Mesodermal cell (in vitro differentiated cells): ENCODE results near the gene ARMC7.

Source experiments
- H3K27ac ChIP-seq: 2 replicates; pipeline ENCODE4 v1.7.0; 2013; ENCODE audit warnings: mild to moderate bottlenecking, low read depth, low read length, moderate library complexity; ENCODE audit not compliant: severe bottlenecking
- H3K36me3 ChIP-seq: 2 replicates; pipeline ENCODE4 v1.7.1; 2013; ENCODE audit warnings: mild to moderate bottlenecking, low read length, moderate library complexity; ENCODE audit not compliant: control insufficient read depth, insufficient read depth
- H3K4me1 ChIP-seq: one replicate; pipeline ENCODE4 v1.7.1; 2013; ENCODE audit warnings: mild to moderate bottlenecking, low read length; ENCODE audit not compliant: insufficient read depth, control insufficient read depth, poor library complexity, severe bottlenecking
- H3K4me3 ChIP-seq: 2 replicates; pipeline ENCODE4 v1.7.0; 2013; ENCODE audit warnings: low read length, control low read depth, mild to moderate bottlenecking; ENCODE audit not compliant: insufficient read depth, poor library complexity, severe bottlenecking; ENCODE audit errors: extremely low read depth
- H3K9me3 ChIP-seq: 2 replicates; pipeline ENCODE4 v1.7.1; 2013; ENCODE audit warnings: mild to moderate bottlenecking, low read length, moderate library complexity; ENCODE audit not compliant: control insufficient read depth
- WGBS, 2 experiments: methylation state at CpG; one replicate each; pipeline ENCODE4 v1.1.5; 2013; ENCODE audit warnings: missing lambda C conversion rate in 2 of 2; ENCODE audit not compliant: insufficient coverage in 2 of 2; 5-methylcytosine and 5-hydroxymethylcytosine counted together

The ARMC7 gene

DNA sequence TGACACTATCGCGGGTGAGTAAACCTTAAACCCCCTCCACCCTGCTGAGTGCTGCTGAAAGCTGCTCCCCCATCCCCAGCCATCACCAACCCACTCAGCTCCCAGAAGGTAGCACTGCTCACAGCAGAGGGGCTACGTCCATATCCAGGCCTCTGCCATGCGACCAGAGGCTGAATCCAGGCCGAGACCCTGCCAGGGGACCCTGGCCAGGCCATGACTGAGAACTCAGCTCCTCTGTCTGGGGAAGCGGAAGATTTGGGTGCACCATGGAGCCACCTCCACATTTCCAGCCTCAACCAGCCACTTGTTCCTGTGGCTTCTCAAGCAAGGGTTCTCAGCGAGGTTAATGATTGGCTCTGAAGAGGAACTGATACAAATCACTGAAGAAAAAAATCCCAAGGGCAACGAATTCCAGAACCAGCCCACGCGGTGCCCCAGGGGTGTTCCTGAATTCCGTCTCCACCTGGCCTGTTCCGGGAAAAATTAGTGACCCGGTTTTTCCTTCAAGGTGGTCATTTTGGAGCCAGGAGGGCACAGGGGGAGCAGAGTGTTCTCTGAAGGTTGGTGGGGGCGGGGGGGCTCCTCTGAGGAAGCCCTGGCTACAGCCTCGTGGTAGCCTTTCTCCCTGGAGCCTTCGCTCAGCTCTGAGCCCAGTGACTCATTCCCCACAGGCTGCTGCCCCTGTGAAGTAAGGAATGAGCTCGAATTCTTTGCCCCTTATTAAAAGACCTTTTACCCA is 31.3 kb upstream of the ARMC7 start:
- H3K4me1 ChIP-seq: peaks cover 21% of the 10 kb centered on the region
- no peaks in the 10 kb centered on the region for H3K36me3 ChIP-seq
- peak overlapping the region; percentile 76 for H3K27ac ChIP-seq
- WGBS, 2 experiments: 63 to 80% methylated on average over 9 to 12 of the region's 17 CpGs
- H3K9me3 ChIP-seq: no peaks in the 10 kb centered on the region
- H3K4me3 ChIP-seq: no peak overlapping the region

DNA sequence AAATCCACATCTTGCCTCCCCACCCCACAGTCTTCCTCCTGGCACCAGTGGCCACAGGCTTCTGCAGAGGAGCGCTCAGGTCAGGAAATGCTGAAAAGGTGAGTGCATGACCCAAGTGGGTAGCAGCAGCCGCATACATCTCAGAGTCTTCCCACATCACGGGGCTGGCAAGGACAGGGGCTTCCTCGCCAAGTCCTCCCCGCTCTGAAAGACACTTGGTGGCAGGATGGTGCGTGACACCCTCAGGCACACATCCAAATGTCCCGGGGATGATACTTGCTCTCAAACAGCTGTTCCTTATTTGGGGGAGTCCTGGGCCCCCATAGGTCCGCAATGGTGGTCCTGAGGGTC is 30.8 kb upstream of the ARMC7 start:
- Histone ChIP-seq H3K4me1 (peaks cover 24% of the 10 kb centered on the region), H3K9me3 (no peaks in the 10 kb centered on the region), H3K27ac (peak overlapping the region; percentile 76), H3K36me3 (no peaks in the 10 kb centered on the region), H3K4me3 (no peak overlapping the region)
- WGBS, 2 experiments: 85 to 86% methylated on average over 7 of the region's 8 CpGs

DNA sequence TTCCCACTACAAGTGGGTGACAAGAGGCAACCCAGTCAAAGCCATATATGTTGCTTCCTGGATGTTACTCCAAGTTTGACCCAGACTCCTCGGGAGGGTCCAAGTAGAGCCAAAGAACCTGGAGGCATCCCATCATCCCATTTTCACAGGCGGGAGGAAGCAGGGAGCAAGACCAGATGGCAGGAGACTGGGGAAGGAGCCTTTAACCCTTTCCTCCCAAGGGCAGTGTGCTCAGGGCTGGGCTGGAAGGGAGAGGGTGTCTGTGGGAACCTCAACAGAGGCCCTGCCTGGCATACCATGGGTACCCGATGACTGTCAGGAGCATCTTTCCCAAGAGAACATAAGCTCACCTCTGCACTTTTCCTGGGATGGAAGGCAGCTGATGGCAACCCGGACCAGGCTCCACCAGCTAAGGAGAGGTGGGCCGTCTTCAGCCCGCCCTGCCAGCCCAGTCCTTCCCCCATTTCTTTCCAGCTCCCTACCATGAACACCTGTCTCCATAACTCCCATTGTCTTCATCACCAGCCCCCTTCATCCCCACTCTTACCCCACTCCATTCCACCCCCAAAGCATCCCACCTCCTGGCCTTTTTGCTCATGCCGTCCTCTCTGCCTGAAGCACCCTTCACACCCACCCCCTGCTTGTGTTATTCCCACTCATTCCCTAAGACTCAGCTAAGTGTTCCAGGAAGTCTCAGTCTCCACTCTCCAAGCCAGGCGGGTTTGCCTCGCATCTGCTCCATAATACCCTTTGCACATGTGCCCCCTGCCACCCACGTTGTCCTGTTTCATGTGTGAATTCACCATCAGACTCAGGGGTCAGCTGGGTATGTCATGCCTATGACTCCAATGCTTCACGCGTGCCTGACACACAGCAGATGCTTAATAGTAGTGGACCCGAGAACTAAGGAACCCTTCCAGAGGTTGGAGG is 27.9 kb upstream of the ARMC7 start:
- no peak overlapping the region for H3K4me3 ChIP-seq
- peaks cover 25% of the 10 kb centered on the region for H3K4me1 ChIP-seq
- no peak overlapping the region for H3K27ac ChIP-seq
- no peaks in the 10 kb centered on the region for H3K36me3 ChIP-seq
- 85 to 93% methylated on average over 11 to 13 of the region's 13 CpGs for WGBS, 2 experiments
- H3K9me3 ChIP-seq: no peaks in the 10 kb centered on the region

DNA sequence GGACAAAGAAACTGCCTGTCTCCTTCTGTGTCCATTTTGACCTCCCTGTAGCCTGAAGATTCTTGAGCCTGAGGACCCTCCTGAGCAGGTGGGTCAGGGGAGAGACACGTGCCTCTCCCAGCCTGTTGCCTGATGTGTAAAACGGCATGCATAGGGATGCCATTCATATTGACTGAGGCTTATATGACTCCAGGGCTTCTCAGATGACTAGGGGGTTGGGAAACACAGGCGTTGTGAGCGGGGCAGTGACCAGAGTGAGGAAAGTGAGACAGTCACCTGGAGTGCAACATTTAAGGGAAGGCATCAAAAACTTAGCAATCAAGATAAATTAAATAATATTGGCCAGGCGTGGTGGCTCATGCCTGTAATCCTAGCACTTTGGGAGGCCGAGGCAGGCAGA is 27.1 kb upstream of the ARMC7 start:
- 58 to 85% methylated on average over 3 to 4 of the region's 6 CpGs for WGBS, 2 experiments
- peaks cover 24% of the 10 kb centered on the region for H3K4me1 ChIP-seq
- no peaks in the 10 kb centered on the region for H3K9me3 ChIP-seq
- no peaks in the 10 kb centered on the region for H3K36me3 ChIP-seq
- no peak overlapping the region for H3K27ac ChIP-seq
- H3K4me3 ChIP-seq: no peak overlapping the region

DNA sequence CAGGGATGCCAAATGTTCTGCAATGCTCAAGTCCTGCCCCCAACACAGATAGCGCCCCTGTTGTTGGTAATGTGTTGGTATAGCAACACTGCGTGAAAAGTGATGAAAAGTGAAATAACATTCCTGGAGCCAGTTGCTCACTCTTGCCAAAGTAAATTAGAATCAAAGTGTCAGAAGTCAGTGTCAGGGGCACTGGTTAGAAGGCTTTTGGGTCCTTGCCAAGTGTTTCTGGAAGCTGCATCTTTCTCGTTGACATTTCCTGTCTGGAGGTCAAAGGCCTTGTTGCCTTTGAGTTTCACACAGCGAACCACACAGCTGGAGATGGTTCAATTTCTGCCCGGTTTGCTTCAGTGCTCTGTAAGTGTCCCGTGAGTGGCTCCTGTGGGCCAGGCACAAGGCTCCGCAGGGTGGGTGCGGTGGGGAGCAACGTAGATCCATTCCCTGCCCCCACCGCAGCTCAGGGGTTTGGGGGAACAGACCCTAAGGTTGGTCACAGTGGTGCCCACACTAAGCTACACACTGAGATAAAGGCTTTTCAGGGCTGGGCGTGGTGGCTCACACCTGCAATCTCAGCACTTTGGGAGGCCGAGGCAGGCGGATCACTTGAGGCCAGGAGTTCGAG is 25.6 kb upstream of the ARMC7 start:
- Histone ChIP-seq H3K4me1 (peaks cover 18% of the 10 kb centered on the region), H3K36me3 (no peaks in the 10 kb centered on the region), H3K9me3 (no peaks in the 10 kb centered on the region), H3K4me3 (no peak overlapping the region), H3K27ac (peak overlapping the region; percentile 41)
- 72 to 78% methylated on average over 10 to 14 of the region's 14 CpGs for WGBS, 2 experiments

DNA sequence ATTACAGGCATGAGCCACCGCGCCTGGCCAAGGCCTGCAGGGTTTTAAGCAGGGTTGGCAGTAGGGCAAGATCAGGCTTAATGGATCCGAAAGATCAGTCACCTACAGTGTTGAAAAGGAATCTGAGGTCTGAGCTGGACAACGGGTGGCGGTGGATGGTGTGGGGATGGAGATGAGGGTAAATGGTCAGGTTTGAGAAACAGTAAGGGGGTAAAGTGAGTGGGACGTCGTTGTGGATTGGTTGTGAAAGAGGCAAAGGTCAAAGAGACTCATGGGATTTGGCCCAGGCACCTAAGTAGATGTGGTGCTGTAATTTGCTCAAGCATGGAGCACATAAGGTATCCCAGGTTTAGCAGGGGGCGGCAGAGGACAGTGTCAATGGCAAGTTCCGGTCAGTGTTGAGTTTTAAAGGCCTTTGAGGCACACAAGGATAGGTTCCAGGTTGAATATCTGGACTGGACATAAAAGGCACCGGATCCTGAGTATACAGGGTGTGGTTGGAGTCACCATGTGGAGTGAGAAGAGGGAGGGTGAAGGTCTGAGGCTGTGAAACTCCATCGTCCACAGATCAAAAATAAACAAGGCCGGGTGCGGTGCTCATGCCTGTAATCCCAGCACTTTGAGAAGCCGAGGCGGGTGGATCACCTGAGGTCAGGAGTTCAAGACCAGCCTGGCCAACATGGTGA is 23.1 kb upstream of the ARMC7 start:
- WGBS, 2 experiments: 79 to 87% methylated on average over 13 to 14 of the region's 15 CpGs
- Histone ChIP-seq H3K36me3 (no peaks in the 10 kb centered on the region), H3K27ac (peak overlapping the region; percentile 87), H3K4me3 (no peak overlapping the region), H3K4me1 (peaks cover 20% of the 10 kb centered on the region), H3K9me3 (no peaks in the 10 kb centered on the region)

DNA sequence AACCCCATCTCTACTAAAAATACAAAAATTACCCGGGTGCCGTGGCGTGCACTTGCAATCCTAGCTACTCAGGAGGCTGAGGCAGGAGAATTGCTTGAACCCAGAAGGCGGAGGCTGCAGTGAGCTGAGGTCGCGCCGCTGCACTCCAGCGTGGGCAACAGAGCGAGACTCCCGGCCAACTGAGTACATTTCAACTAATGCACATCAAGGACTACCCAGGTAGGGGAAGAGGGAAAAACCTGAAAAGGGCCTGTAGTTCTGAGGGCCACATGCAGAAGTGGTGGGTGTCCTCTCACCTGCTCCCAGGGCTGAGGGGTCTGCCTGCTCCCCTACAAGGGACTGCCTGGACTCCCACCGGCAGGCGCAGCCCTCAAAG is 22.6 kb upstream of the ARMC7 start:
- Histone ChIP-seq H3K4me3 (peak overlapping the region; percentile 62), H3K36me3 (no peaks in the 10 kb centered on the region), H3K9me3 (no peaks in the 10 kb centered on the region), H3K27ac (peak overlapping the region; percentile 87), H3K4me1 (peaks cover 25% of the 10 kb centered on the region)
- 65 to 94% methylated on average over 4 to 5 of the region's 12 CpGs for WGBS, 2 experiments

DNA sequence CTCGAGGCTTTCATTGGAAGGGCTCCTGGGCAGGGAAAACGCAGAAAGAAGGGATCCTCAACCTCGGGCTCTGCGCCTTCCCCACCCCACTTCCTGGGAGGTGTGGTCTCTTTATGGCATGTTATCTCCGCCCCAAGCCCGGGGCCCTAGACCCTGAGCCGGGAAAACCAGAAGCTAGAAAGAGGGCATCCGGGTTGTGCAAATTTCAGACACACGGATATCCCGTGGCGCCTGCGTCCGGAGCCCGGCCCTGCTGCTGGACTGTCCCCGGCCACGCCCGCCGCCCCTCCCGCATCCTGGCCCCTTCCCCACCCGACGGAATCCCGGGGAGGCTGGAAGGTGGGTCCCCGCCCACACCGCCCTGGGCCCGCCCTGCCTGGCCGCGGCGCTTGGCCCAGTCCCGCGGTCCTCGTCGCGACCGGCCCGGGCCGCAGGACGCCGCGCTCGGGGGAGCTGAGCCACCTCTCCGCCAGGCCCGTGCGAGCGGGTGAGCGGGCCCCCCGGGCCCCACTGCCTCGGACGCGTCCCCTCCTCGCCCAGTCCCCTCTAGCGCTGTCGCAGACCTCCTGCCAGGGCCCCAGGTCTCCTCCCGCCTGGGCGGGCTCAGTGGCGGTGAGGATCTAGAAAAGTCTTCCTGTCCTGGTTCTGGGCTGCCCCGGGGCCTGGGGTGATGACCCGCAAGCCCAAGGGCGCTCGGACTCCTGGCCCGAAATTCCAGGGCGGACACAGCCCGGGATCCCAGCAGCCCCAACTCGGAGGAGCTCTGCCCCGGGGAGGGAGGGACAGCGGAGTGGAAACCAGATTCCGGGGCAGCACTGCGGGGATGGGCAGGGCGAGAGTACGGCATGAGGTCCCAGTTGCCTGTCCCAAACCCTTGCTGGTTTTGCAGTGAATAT is 22.0 kb upstream of the ARMC7 start, which contains the start of gene SLC16A5:
Gene SLC16A5 (plus strand): TSS at position 397 of the 896 bp plus-strand sequence. CDS start 5,683 bp downstream, outside the sequence.
- peaks cover 25% of the 10 kb centered on the region for H3K4me1 ChIP-seq
- H3K4me3 ChIP-seq: peak within 1 kb of the TSS; percentile 62
- no peaks in the 10 kb centered on the region for H3K36me3 ChIP-seq
- H3K27ac ChIP-seq: peak within 1 kb of the TSS; percentile 87
- WGBS, 2 experiments: 0 to 3% methylated on average over 51 to 64 of the region's 69 CpGs
- H3K9me3 ChIP-seq: no peaks in the 10 kb centered on the region

DNA sequence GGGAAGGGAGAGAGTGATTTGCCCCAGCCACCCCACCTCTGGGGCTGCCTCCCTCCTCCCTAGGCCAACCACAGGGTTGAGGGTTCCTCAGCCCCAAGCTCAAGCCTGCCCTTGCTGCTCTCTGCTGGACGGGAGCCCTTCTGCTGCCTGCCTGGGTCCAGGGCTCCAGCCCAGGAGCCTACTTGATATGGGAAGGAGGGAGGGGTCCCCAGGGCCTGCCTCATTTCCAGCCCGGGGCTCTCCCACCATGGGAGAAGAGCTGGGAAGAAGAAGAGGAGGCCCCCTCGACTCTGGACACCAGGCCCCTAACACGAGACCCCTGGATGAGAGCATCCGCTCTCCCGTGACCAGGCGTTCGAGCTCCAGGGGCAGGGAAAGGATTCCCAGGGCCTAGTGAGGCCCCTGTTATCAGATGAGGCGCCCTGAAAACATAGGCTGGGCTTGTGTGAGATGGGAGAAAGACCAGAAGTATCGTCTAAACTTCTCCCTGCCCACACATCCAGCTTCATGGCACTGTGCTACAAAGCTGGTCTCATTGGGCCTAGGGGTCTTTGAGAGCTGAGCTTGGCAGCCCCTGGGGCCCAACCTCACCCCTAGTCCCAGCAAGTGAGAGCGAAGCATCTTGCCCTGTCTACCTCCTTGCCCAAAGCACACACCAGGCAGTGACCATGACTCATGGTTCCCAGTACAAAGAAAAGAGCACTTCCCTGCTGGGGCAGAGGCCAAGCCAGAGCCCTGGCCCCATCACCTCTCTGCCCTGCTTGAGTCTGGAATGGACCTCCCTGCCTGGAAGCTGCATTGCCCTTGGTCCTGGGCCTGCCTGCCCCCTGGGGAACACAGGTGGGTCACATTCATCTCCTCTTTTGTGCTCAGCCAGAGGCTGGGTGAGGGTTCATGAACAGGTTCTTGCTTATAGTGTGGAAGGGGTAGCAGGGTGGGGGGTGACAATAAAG is 21.0 kb upstream of the ARMC7 start:
- peak overlapping the region; percentile 62 for H3K4me3 ChIP-seq
- WGBS, 2 experiments: 73% methylated on average over 8 to 9 of the region's 11 CpGs
- peak overlapping the region; percentile 87 for H3K27ac ChIP-seq

More for the DNA sequence above, 21.0 kb upstream of the ARMC7 start:
- no peaks in the 10 kb centered on the region for H3K9me3 ChIP-seq
- H3K36me3 ChIP-seq: no peaks in the 10 kb centered on the region
- H3K4me1 ChIP-seq: peaks cover 24% of the 10 kb centered on the region
